Measurements from ENCODE around the gene RPS6KA5.

DNA sequence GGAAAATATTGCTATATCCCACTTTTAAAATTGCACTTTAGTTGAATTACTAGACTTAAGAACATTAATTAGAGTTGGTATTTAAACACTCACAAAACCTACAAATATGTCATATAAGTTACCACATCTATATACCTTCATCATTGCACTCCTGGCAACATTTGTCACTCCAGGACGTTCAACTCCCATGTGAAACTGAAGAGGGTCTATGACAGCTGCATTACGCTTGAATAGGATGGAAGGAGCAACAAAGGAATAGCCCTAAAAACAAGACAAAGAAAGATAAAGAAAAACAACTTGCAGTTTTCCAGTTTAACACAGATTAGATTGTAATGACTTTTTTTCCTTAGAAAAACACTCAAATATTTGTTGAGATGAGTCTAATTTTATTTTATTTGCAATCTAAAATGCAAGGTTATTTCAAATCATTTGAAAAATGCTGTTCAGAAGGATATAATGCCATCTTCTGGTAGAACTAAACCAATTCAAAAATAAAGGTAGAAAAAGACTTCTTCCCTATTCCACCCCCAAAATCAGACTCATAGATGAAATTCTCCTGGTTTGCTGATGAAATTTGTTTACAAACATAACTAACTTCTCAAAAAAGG is 159.9 kb downstream of the RPS6KA5 start:
- TF ChIP-seq, protein P1, sequence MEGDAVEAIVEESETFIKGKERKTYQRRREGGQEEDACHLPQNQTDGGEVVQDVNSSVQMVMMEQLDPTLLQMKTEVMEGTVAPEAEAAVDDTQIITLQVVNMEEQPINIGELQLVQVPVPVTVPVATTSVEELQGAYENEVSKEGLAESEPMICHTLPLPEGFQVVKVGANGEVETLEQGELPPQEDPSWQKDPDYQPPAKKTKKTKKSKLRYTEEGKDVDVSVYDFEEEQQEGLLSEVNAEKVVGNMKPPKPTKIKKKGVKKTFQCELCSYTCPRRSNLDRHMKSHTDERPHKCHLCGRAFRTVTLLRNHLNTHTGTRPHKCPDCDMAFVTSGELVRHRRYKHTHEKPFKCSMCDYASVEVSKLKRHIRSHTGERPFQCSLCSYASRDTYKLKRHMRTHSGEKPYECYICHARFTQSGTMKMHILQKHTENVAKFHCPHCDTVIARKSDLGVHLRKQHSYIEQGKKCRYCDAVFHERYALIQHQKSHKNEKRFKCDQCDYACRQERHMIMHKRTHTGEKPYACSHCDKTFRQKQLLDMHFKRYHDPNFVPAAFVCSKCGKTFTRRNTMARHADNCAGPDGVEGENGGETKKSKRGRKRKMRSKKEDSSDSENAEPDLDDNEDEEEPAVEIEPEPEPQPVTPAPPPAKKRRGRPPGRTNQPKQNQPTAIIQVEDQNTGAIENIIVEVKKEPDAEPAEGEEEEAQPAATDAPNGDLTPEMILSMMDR (IDR thresholded peaks at IDR 0.05 in 4 of 5, conservative IDR thresholded peaks at IDR 0.05 in 1 of 5), result no peak
- TF ChIP-seq POLR2A (IDR thresholded peaks at IDR 0.05), result no peak

Measured in gastrocnemius medialis (tissue), 4 donors.